22Rv1 (cell line): ENCODE data around the gene AATK.

Source experiments
- ZFX ChIP-seq: fragments of 450-650 bp; IDR thresholded peaks from 2 replicates; pipeline ENCODE4 v1.6.1; 2017; ENCODE audit warnings: antibody characterized with exemption, borderline replicate concordance
- TF ChIP-seq, protein P1 (sequence below): fragments of 450-650 bp; IDR thresholded peaks from 2 replicates; pipeline ENCODE4 v1.5.1; 2017; ENCODE audit warnings: mild to moderate bottlenecking

- TF ChIP-seq, protein P1, sequence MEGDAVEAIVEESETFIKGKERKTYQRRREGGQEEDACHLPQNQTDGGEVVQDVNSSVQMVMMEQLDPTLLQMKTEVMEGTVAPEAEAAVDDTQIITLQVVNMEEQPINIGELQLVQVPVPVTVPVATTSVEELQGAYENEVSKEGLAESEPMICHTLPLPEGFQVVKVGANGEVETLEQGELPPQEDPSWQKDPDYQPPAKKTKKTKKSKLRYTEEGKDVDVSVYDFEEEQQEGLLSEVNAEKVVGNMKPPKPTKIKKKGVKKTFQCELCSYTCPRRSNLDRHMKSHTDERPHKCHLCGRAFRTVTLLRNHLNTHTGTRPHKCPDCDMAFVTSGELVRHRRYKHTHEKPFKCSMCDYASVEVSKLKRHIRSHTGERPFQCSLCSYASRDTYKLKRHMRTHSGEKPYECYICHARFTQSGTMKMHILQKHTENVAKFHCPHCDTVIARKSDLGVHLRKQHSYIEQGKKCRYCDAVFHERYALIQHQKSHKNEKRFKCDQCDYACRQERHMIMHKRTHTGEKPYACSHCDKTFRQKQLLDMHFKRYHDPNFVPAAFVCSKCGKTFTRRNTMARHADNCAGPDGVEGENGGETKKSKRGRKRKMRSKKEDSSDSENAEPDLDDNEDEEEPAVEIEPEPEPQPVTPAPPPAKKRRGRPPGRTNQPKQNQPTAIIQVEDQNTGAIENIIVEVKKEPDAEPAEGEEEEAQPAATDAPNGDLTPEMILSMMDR: no peak
- TF ChIP-seq ZFX: no peak
Observed at GRCh38 chr17:81080019-81080418, 86.0 kb downstream of the AATK start.
